Measurements from ENCODE around the gene PNPLA7. TPM values are rescaled to one million over a fixed set of nuclear protein-coding genes. Genes with fewer than 3 reads are reported as not detected.
"Not testable (repeated sequence)": the region's sequence is repeated elsewhere in the genome, so short reads cannot be mapped to it uniquely, and the experiment has no call there.

The PNPLA7 gene
- total RNA-seq, 4 donors from 2014 or later, result 0.61 to 3.4 (median 0.91) TPM

GRCh38 chr9:137556069-137556838, 6.1 kb upstream of the PNPLA7 start:
- TF ChIP-seq POLR2A (IDR thresholded peaks at IDR 0.05), result no peak
- no peak for TF ChIP-seq CTCF (IDR thresholded peaks at IDR 0.05)
- Histone ChIP-seq H3K4me1 (peaks cover 8 to 33% (median 8%) of the 10 kb centered on the region in 3 donors), H3K36me3 (peaks cover 6 to 72% (median 26%) of the 10 kb centered on the region in 3 donors), H3K27me3 (no peaks in the 10 kb centered on the region), H3K9me3 (no peaks in the 10 kb centered on the region), H3K4me3 (no peak overlapping the region), H3K27ac (peak overlapping the region in 1 of 4 donors; percentile 9)
- intact Hi-C loops (cut with DNase I), result no loop called here
- no peak for DNase-seq
- 73 to 75% methylated on average over 19 to 24 of the region's 24 CpGs for WGBS, 2 donors

GRCh38 chr9:137555179-137555578, 5.0 kb upstream of the PNPLA7 start:
- H3K4me1 ChIP-seq, result peaks cover 8 to 43% (median 13%) of the 10 kb centered on the region in 3 donors
- H3K36me3 ChIP-seq, result peaks cover 6 to 67% (median 26%) of the 10 kb centered on the region in 3 donors
- WGBS, 2 donors, result 77 to 88% methylated on average over 4 to 5 of the region's 10 CpGs
- TF ChIP-seq POLR2A (IDR thresholded peaks at IDR 0.05) (no peak), CTCF (IDR thresholded peaks at IDR 0.05) (no peak)
- no peak for DNase-seq
- no peak overlapping the region for H3K4me3 ChIP-seq
- no peaks in the 10 kb centered on the region for H3K27me3 ChIP-seq
- H3K9me3 ChIP-seq, result no peaks in the 10 kb centered on the region
- intact Hi-C loops (cut with DNase I), result no loop called here
- no peak overlapping the region for H3K27ac ChIP-seq

- no peaks in the 10 kb centered on the region for H3K9me3 ChIP-seq
- 82 to 83% methylated on average over 1 of the region's 1 CpG for WGBS, 2 donors
- peaks cover 13 to 52% (median 14%) of the 10 kb centered on the region in 3 donors for H3K4me1 ChIP-seq
- TF ChIP-seq POLR2A (IDR thresholded peaks at IDR 0.05), result no peak
- TF ChIP-seq CTCF (IDR thresholded peaks at IDR 0.05), result no peak
- H3K27ac ChIP-seq, result no peak overlapping the region
- no peaks in the 10 kb centered on the region for H3K27me3 ChIP-seq
- intact Hi-C loops (cut with DNase I), result no loop called here
- H3K36me3 ChIP-seq, result peaks cover 6 to 59% (median 26%) of the 10 kb centered on the region in 3 donors
- no peak overlapping the region for H3K4me3 ChIP-seq
- no peak for DNase-seq
These were observed 4.1 kb upstream of the PNPLA7 start for GRCh38 chr9:137554349-137554748.

GRCh38 chr9:137553654-137554053, 3.5 kb upstream of the PNPLA7 start:
- H3K4me3 ChIP-seq; H3K9me3 ChIP-seq; H3K27ac ChIP-seq; H3K27me3 ChIP-seq; DNase-seq; intact Hi-C loops (cut with DNase I): not testable (repeated sequence)
- peaks cover 6 to 54% (median 26%) of the 10 kb centered on the region in 3 donors for H3K36me3 ChIP-seq
- H3K4me1 ChIP-seq, result peaks cover 13 to 58% (median 14%) of the 10 kb centered on the region in 3 donors
- 80 to 87% methylated on average over 8 to 9 of the region's 10 CpGs for WGBS, 2 donors

GRCh38 chr9:137552022-137552768, 2.0 kb upstream of the PNPLA7 start:
- WGBS, 2 donors, result 15 to 42% methylated on average over 5 of the region's 58 CpGs
- Histone ChIP-seq H3K27me3 (no peaks in the 10 kb centered on the region), H3K36me3 (peaks cover 6 to 39% (median 12%) of the 10 kb centered on the region in 3 donors), H3K9me3 (no peaks in the 10 kb centered on the region), H3K4me3 (peak overlapping the region; percentile 61 to 97 (median 94)), H3K27ac (peak overlapping the region; percentile 87 to 98 (median 94)), H3K4me1 (peaks cover 13 to 70% (median 14%) of the 10 kb centered on the region in 3 donors)
- TF ChIP-seq POLR2A (IDR thresholded peaks at IDR 0.05), result no peak
- TF ChIP-seq CTCF (IDR thresholded peaks at IDR 0.05), result peak in 1 of 6 experiments; percentile 5
- DNase-seq, result no peak
- intact Hi-C loops (cut with DNase I), result no loop called here
